Spinal cord (tissue), 10 donors: ENCODE data around the gene POLD2. TPM values are rescaled to one million over a fixed set of nuclear protein-coding genes. Genes with fewer than 3 reads are reported as not detected.

Experiments used
- DNase-seq, 6 donors: peaks; one replicate each; pipeline versions ENCODE4 v3.0.0 to v3.0.0-alpha.2; 2013 to 2015; ENCODE audit warnings: low spot score in 6 of 6, low read depth in 4 of 6
- H3K27ac ChIP-seq: one replicate; pipeline ENCODE4 v1.5.1; 2013; ENCODE audit warnings: low read depth, low read length, control low read depth
- H3K27me3 ChIP-seq: one replicate; pipeline ENCODE4 v1.6.1; 2013; ENCODE audit warnings: low read length; ENCODE audit not compliant: control insufficient read depth, insufficient read depth
- H3K36me3 ChIP-seq: one replicate; pipeline ENCODE4 v1.6.1; 2013; ENCODE audit warnings: low read length; ENCODE audit not compliant: control insufficient read depth, insufficient read depth
- H3K4me1 ChIP-seq: one replicate; pipeline ENCODE4 v1.6.1; 2013; ENCODE audit warnings: low read length; ENCODE audit not compliant: control insufficient read depth, insufficient read depth
- H3K4me3 ChIP-seq: one replicate; pipeline ENCODE4 v1.5.1; 2013; ENCODE audit warnings: low read depth, low read length, control low read depth
- H3K9me3 ChIP-seq: one replicate; pipeline ENCODE4 v1.6.1; 2013; ENCODE audit warnings: low read length; ENCODE audit not compliant: control insufficient read depth, insufficient read depth
- WGBS: methylation state at CpG from one replicate; pipeline ENCODE4 v1.1.5; 2013; ENCODE audit warnings: missing lambda C conversion rate; ENCODE audit not compliant: insufficient coverage; 5-methylcytosine and 5-hydroxymethylcytosine counted together
- polyA plus RNA-seq, 2 donors: library from polyadenylated mRNA; unstranded; fragments of 120-200 nt; gene quantifications; one replicate each; pipeline ENCODE4 v1.2.1, GENCODE V29; 2013; ENCODE audit not compliant: insufficient read length in 2 of 2
- total RNA-seq, 2 donors: library from RNA; depleted of rRNA in 1 of 2; stranded (reverse); fragments of 120-200 nt in 1 of 2; fragments of >200 nt in 1 of 2; gene quantifications; one replicate each; pipeline versions ENCODE4 v1.2.3 to v1.2.4, GENCODE V29; 2013 to 2014
- donor health status: healthy.

Gene POLD2
- total and polyA plus RNA-seq, 4 donors = 40.7 to 115 (median 100) TPM

- no peaks in the 10 kb centered on the region for H3K9me3 ChIP-seq
- peaks cover 6% of the 10 kb centered on the region for H3K4me1 ChIP-seq
- WGBS = 78% methylated on average over 18 of the region's 22 CpGs
- H3K27me3 ChIP-seq = no peaks in the 10 kb centered on the region
- peaks cover 5% of the 10 kb centered on the region for H3K36me3 ChIP-seq
- H3K4me3 ChIP-seq = no peak overlapping the region
- DNase-seq = no peak
- H3K27ac ChIP-seq = no peak overlapping the region
Measured at GRCh38 chr7:44152971-44153947, 29.9 kb upstream of the POLD2 start.

- Histone ChIP-seq H3K4me3 (no peak overlapping the region), H3K4me1 (peaks cover 8% of the 10 kb centered on the region), H3K27ac (no peak overlapping the region), H3K36me3 (peaks cover 5% of the 10 kb centered on the region), H3K9me3 (no peaks in the 10 kb centered on the region), H3K27me3 (no peaks in the 10 kb centered on the region)
- WGBS = 89% methylated on average over 8 of the region's 9 CpGs
- DNase-seq = no peak
Measured at GRCh38 chr7:44151956-44152355, 28.6 kb upstream of the POLD2 start.

- H3K9me3 ChIP-seq = no peaks in the 10 kb centered on the region
- no peaks in the 10 kb centered on the region for H3K27me3 ChIP-seq
- H3K4me3 ChIP-seq = no peak overlapping the region
- no peak overlapping the region for H3K27ac ChIP-seq
- WGBS = 81% methylated on average over 16 of the region's 16 CpGs
- DNase-seq = no peak
- peaks cover 14% of the 10 kb centered on the region for H3K4me1 ChIP-seq
- H3K36me3 ChIP-seq = peaks cover 5% of the 10 kb centered on the region
Measured at GRCh38 chr7:44150966-44151941, 27.9 kb upstream of the POLD2 start.

- Histone ChIP-seq H3K27ac (no peak overlapping the region), H3K4me1 (peaks cover 21% of the 10 kb centered on the region), H3K36me3 (peaks cover 5% of the 10 kb centered on the region), H3K9me3 (no peaks in the 10 kb centered on the region), H3K27me3 (peaks cover 3% of the 10 kb centered on the region), H3K4me3 (no peak overlapping the region)
- no peak for DNase-seq
- 73% methylated on average over 5 of the region's 5 CpGs for WGBS
Measured at GRCh38 chr7:44150466-44150832, 27.1 kb upstream of the POLD2 start.

DNA sequence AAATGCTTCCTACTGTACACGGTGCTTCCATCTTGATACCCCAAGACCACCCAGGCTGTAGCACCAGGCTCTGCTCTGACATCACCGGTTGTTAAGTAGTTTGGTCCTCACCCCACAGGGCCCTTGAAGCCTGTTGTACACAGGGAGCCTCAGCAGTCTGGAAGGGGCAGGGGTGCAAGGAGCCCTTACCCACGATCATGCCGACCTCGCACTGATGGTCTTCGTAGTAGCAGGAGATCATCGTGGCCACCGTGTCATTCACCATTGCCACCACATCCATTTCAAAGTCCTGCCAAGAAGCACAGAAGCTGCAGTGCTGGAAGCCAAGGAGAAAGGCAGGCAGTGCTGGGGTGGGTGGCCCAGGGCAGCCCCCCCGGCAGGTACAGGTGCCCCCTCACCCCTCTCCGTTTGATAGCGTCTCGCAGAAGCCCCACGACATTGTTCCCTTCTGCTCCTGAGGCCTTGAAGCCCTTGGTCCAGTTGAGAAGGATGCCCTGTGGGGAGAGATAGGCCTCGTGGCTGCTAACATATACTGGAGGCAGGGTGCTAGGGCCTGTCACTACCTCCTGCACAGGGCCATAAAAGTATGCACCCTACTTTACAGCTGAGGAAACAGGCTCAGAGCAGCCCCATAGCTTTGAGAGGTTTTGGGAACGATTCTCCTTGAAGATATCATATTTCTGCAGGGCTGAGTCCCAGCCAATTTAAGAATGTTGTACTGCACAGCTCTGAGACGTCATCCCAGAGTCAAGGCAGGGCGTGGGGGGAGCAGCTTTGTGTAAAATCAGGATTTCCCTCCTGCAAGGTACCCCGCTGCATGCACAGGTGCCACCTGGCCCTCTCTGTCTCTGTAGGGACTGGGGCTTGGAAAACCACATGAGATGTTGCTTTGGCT is 26.5 kb upstream of the POLD2 start:
- Histone ChIP-seq H3K4me3 (no peak overlapping the region), H3K27me3 (peaks cover 10% of the 10 kb centered on the region), H3K36me3 (peaks cover 7% of the 10 kb centered on the region), H3K4me1 (peaks cover 27% of the 10 kb centered on the region), H3K27ac (no peak overlapping the region), H3K9me3 (no peaks in the 10 kb centered on the region)
- peak in 1 of 6 donors; percentile 20 for DNase-seq
- WGBS = 90% methylated on average over 12 of the region's 18 CpGs

GRCh38 chr7:44148961-44149536 is 25.7 kb upstream of the POLD2 start:
- Histone ChIP-seq H3K9me3 (no peaks in the 10 kb centered on the region), H3K4me3 (no peak overlapping the region), H3K4me1 (peaks cover 35% of the 10 kb centered on the region), H3K27me3 (peaks cover 13% of the 10 kb centered on the region), H3K27ac (no peak overlapping the region), H3K36me3 (peaks cover 11% of the 10 kb centered on the region)
- DNase-seq = no peak
- WGBS = 88% methylated on average over 7 of the region's 9 CpGs

- Histone ChIP-seq H3K27ac (no peak overlapping the region), H3K9me3 (no peaks in the 10 kb centered on the region), H3K36me3 (peaks cover 11% of the 10 kb centered on the region), H3K27me3 (peaks cover 13% of the 10 kb centered on the region), H3K4me3 (no peak overlapping the region), H3K4me1 (peaks cover 37% of the 10 kb centered on the region)
- 78% methylated on average over 1 of the region's 2 CpGs for WGBS
- no peak for DNase-seq
Measured at GRCh38 chr7:44148166-44148565, 24.8 kb upstream of the POLD2 start.

DNA sequence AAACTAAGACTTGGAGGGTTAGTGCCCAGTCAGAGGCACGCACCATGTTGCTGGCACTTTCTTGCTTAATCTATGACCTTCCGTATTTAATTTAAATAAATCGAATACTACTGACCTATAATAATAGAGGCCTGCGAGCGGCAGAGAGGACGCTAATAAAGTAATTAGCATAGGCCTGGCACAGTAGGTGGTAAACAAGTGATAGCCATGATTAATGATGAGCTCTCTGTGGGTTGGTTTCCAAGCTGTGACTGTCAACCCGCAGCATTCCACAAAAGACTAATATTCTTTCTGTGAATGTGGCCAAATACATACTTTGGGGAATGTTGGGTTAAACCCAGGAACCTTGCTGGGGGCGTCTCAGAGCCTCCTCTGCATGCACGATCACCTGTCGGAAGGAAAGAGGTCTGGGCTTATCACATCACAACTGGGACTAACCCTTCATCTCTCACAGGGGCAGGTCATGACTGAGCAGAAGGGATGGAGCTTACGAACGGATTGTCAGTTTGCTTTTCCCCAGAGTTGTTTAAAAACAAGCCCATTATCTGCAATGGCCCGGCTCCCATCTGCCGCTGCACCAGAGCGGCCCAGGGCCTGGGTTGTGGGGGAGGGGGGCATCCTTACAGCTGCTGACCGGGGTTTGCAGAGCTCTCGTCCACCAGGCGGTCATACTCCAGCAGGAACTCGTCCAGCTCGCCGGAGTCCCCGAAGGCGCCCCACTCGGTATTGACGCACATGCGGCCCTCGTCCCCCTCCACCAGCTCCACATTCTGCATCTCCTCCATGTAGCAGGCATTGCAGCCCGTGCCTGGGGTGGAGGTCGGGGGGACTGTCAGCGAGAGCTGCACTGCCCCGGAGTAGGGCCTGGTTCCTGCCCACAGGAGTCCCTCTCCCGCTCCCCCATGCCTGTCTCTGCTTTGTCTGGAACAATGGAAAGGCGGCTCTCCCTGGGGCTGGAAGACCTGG is 24.0 kb upstream of the POLD2 start:
- Histone ChIP-seq H3K4me3 (no peak overlapping the region), H3K36me3 (peaks cover 11% of the 10 kb centered on the region), H3K4me1 (peaks cover 37% of the 10 kb centered on the region), H3K27ac (no peak overlapping the region), H3K9me3 (no peaks in the 10 kb centered on the region), H3K27me3 (peaks cover 13% of the 10 kb centered on the region)
- DNase-seq = peak in 2 of 6 donors; percentile 23 to 70
- WGBS = 37% methylated on average over 19 of the region's 33 CpGs
